Muscle layer of duodenum (tissue), 2 donors: ENCODE results near the gene SCAPER.

Experiments used
- H3K27ac ChIP-seq: one replicate; pipeline ENCODE4 v1.7.0; 2013; ENCODE audit warnings: mild to moderate bottlenecking, low read length
- H3K27me3 ChIP-seq: one replicate; pipeline ENCODE4 v1.7.0; 2013; ENCODE audit warnings: low read depth, mild to moderate bottlenecking, control low read depth, low read length
- H3K36me3 ChIP-seq, 2 donors: one replicate each; pipeline ENCODE4 v1.7.0; 2013; ENCODE audit warnings: low read length in 2 of 2, control low read depth in 1 of 2, mild to moderate bottlenecking in 1 of 2; ENCODE audit not compliant: insufficient read depth in 2 of 2, control insufficient read depth in 1 of 2
- H3K4me1 ChIP-seq, 2 donors: one replicate each; pipeline ENCODE4 v1.7.0; 2013; ENCODE audit warnings: low read length in 2 of 2, mild to moderate bottlenecking in 2 of 2, control low read depth in 1 of 2, moderate library complexity in 1 of 2; ENCODE audit not compliant: insufficient read depth in 2 of 2, control insufficient read depth in 1 of 2
- H3K4me3 ChIP-seq, 2 donors: one replicate each; pipeline ENCODE4 v1.7.0; 2013; ENCODE audit warnings: low read length in 2 of 2, low read depth in 1 of 2, mild to moderate bottlenecking in 1 of 2
- H3K9me3 ChIP-seq, 2 donors: one replicate each; pipeline ENCODE4 v1.7.0; 2013; ENCODE audit warnings: low read length in 2 of 2, control low read depth in 1 of 2, mild to moderate bottlenecking in 1 of 2; ENCODE audit not compliant: control insufficient read depth in 1 of 2
- donor health status: healthy.

SCAPER gene

DNA sequence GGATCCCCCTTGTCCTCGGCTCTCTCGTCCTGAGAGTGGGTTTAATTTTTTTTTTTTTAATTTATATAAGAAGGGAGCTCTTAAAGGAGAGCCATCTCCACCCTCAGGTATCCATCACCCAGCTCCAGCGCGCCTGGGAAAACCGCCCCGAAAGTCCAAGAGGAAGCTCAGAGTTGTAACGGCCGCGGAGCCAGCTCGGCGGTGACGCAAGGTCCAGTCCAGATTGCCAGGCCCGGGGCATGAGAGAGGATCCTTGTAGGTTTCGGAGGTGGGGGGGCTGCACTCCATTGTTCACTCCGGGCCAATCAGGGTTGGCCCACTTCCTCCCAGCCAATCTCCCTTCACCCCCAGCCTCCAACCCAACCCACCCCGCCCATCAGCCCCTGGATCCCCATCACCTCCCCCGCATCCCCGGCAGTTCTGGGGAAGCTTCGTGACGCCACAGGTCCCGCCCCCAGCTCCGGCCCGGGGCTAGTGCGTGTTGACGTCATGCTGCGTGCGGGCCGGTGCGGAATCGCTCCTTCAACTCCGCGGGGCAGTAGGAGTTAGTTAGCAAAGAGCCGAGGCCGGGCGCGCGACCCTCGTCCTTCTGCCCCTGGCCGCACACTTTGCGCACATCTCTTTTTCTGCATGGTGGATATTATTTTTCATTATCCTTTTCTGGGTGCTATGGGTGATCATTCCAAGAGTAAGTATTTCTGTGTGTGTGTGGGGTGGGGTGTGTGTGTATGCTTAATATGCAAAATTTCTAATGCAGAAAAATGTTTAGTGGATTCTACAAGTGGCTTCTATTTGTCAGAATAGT lies 568.7 kb downstream of the SCAPER start, which contains the start of gene ISL2:
Gene ISL2, plus strand, starts transcription at position 520 of the 805 bp plus-strand sequence. Its CDS starts 111 bp downstream, at position 631.
- Histone ChIP-seq H3K36me3 (no peaks in the 10 kb centered on the region), H3K4me1 (peaks cover 0 to 39% of the 10 kb centered on the region in 2 donors), H3K27ac (peak within 1 kb of the TSS; percentile 77), H3K9me3 (no peaks in the 10 kb centered on the region), H3K27me3 (peaks cover 42% of the 10 kb centered on the region), H3K4me3 (peak within 1 kb of the TSS; percentile 59 to 69)

- Histone ChIP-seq H3K4me3 (peak overlapping the region; percentile 59 to 69), H3K9me3 (no peaks in the 10 kb centered on the region), H3K4me1 (peaks cover 0 to 31% of the 10 kb centered on the region in 2 donors), H3K36me3 (no peaks in the 10 kb centered on the region), H3K27ac (peak overlapping the region; percentile 45), H3K27me3 (peaks cover 35% of the 10 kb centered on the region)
These were observed 569.6 kb downstream of the SCAPER start for GRCh38 chr15:76335307-76336253.

DNA sequence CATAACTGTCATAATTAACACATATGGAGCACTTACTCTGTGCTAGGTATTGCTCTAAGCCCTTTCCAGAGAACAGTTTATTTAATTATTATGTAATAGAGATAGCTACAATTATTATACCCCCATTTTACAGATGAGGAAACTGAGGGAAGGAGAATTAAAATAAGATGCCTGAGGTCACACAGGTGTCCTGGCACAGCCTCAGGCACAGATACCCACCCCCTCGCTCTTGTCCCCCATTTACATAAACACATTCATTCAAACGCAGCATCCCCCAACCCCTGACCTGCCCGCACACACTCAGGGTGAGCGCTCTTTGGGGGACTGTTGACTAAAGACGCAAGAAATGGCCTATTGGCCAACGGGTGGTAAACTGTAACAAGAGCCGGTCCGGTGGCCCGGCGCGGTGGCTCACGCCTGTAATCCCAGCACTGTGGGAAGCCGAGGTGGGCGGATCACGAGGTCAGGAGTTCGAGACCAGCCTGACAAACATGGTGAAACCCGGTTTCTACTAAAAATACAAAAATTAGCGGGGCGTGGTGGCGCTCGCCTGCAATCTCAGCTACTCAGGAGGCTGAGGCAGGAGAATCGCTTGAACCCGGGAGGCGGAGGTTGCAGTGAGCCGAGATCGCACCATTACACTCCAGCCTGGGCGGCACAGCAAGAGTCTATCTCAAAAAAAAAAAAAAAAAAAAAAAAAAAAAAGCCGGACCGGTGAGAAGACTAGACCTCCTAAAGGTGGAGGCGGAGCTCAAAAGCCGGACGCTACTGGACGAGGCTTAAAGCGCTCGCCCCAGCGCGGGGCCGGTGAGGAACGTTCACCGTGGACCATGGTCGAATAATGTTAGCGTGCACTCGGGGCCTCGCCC lies 570.5 kb downstream of the SCAPER start:
- no peak overlapping the region for H3K27ac ChIP-seq
- no peaks in the 10 kb centered on the region for H3K36me3 ChIP-seq
- no peaks in the 10 kb centered on the region for H3K9me3 ChIP-seq
- peaks cover 26% of the 10 kb centered on the region for H3K27me3 ChIP-seq
- H3K4me1 ChIP-seq = peaks cover 0 to 23% of the 10 kb centered on the region in 2 donors
- peak overlapping the region in 1 of 2 donors; percentile 69 for H3K4me3 ChIP-seq

DNA sequence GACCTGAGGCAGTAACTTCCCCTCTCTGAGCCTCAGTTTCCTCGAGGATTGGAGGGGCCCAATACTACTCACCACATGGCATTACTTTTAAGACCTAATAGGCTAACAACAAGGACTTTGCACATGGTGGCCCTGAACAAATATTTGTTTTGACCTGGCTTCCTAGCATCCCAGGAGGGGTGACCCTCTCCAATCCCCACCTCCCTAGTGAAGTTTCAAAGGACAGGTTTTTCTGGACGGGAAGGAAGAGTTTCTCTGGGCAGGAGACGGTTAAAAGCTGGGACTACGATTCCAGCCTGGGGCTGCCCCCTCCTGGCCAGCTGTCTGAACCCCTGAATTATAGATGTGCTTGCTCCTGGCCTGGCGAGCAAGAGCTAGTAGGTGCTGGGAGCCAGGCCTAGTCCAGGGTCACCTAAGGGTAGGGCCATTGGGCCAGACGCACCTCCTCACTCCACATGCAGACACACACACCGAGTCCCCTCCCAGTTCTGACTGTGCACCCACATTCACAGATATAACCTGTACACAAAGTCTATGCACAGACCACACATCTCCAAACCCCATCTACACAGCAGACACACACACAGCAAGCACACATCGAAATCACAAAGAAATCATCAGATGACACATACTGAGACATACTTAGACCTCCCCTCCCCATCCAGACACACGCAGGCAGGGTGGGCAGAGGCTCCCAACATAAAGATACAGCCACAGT lies 571.3 kb downstream of the SCAPER start:
- H3K27ac ChIP-seq = no peak overlapping the region
- H3K36me3 ChIP-seq = no peaks in the 10 kb centered on the region
- H3K4me1 ChIP-seq = peaks cover 0 to 15% of the 10 kb centered on the region in 2 donors
- H3K9me3 ChIP-seq = no peaks in the 10 kb centered on the region
- H3K4me3 ChIP-seq = no peak overlapping the region
- peaks cover 18% of the 10 kb centered on the region for H3K27me3 ChIP-seq

DNA sequence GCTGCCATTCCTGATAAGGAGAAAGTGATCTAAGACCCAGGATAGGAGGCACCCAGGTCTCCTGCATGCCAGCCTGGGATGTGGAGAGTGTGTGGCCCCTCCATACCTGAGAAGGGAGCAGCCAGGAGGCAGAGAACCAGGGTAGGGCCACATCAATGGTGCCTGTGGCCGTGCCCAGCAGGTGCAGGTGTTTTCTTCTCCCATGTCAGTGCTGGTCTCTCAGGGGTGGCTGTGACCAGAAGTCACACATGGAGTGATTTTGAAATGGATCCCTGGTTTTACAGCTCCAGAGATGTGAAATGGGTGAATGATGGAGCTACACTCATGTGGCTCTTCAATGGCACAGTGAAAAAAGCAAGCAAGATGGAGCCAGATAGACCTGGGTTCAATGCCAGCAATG lies 571.8 kb downstream of the SCAPER start:
- H3K27ac ChIP-seq = no peak overlapping the region
- H3K27me3 ChIP-seq = peaks cover 15% of the 10 kb centered on the region
- H3K4me1 ChIP-seq = peaks cover 0 to 10% of the 10 kb centered on the region in 2 donors
- H3K9me3 ChIP-seq = no peaks in the 10 kb centered on the region
- no peaks in the 10 kb centered on the region for H3K36me3 ChIP-seq
- H3K4me3 ChIP-seq = no peak overlapping the region

DNA sequence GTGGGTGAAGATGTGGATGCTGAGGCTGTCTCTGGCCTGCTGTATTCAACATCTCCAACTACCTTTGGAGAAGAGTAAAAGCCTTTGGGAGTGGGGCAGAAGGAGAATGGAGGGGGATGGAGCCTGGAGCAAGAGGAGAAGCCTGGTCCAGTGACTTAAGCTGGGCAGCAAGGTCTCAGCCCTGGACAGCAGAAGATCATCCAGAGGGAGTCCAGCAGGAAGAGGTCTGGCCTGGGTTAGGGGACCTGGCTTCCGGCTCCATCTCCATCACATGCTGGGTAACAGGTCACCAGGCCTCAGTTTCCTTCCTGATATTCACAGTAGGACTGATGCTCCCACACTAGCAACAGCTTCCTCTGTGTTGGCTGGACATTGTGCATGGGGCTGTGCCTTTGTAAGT lies 572.3 kb downstream of the SCAPER start:
- Histone ChIP-seq H3K4me3 (no peak overlapping the region), H3K27ac (no peak overlapping the region), H3K27me3 (peaks cover 13% of the 10 kb centered on the region), H3K9me3 (no peaks in the 10 kb centered on the region), H3K36me3 (no peaks in the 10 kb centered on the region), H3K4me1 (peaks cover 0 to 10% of the 10 kb centered on the region in 2 donors)

DNA sequence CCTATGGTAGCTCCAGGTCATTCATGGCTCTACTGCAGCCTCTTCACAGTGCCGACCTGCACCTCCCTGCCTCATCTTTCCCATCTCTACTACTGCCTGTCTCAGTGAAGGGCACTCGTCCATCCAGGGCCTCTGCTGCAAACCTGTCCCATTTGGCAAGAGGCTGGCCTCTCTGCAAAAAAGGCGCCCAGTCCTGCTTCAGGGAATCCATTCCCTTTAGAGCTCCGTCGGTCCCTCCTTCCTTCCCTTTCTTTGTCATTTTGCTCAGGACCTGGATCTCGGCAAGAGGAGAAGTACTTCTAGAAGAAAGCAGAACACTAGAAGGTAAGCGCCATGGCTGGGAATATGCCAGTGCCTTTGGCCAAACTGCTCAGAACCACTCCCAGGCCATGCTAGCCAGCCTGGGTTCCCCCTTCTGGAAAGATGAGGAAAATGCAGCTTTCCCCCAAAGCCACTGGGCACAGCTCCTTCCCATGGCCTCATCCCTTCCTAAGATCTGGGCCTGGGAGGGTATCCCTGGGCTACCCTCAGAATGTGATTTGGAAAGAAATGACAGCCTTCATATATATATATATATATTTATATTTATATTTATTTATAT lies 575.0 kb downstream of the SCAPER start:
- Histone ChIP-seq H3K27me3 (peaks cover 2% of the 10 kb centered on the region), H3K9me3 (no peaks in the 10 kb centered on the region)

GRCh38 chr15:76328958-76329357 lies 576.2 kb downstream of the SCAPER start:
- H3K9me3 ChIP-seq = no peaks in the 10 kb centered on the region
- H3K4me3 ChIP-seq = no peak overlapping the region
- no peaks in the 10 kb centered on the region for H3K36me3 ChIP-seq
- no peaks in the 10 kb centered on the region for H3K27me3 ChIP-seq
- H3K4me1 ChIP-seq = no peaks in the 10 kb centered on the region
- H3K27ac ChIP-seq = no peak overlapping the region

More for the DNA sequence above, 575.0 kb downstream of the SCAPER start:
- H3K4me1 ChIP-seq = peaks cover 0 to 2% of the 10 kb centered on the region in 2 donors
- no peak overlapping the region for H3K27ac ChIP-seq
- no peak overlapping the region for H3K4me3 ChIP-seq
- H3K36me3 ChIP-seq = no peaks in the 10 kb centered on the region

DNA sequence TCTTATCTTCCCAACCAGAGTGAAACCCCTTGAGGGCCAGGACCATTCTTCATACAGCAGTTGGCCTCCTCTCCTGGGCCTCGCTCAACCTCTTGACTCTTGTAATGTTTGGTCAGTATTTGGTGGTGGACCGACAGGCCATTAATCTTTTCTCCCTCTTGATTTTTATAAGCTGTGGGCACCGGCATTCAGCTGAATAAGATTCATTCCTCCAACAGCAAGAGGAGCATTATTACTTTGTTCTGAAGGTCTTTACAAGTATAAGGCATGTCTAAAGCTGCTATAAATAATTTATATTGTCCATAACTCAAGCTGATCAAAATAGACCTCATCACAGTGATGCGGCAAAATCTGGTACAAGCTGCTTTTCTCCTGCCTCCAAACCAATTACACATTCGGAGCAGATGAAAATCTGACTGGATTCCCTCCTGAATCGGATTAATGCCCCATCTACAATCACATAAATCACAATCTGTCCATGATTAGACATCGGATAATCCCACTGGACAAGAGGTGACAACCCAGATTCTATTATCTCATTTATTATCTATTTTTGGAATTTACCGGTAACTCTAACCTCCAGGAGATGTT lies 576.9 kb downstream of the SCAPER start:
- H3K4me3 ChIP-seq = no peak overlapping the region
- H3K36me3 ChIP-seq = no peaks in the 10 kb centered on the region
- H3K27me3 ChIP-seq = no peaks in the 10 kb centered on the region
- H3K27ac ChIP-seq = no peak overlapping the region
- no peaks in the 10 kb centered on the region for H3K4me1 ChIP-seq
- H3K9me3 ChIP-seq = no peaks in the 10 kb centered on the region
